ENCODE data around the gene GATA6.

DNA sequence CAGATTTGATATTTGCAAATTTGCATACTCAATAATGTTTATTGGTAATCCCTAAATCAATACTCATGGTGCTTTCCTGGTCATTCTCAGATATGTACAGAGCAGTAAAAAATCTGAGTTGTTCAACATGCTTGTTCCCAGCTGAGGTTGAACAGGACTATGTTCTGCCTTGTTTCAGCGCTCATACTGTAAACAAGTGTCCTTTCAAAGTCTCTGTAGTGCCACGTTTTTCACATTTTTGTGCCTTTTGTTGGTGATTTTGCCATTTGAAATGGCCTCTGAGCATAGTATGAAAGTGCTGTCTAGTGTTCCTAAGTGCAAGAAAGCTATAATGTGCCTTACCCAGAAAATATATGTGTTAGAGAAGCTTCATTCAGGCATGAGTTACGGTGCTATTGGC, 16.0 kb upstream of the GATA6 start:
- TF ChIP-seq, protein P1, sequence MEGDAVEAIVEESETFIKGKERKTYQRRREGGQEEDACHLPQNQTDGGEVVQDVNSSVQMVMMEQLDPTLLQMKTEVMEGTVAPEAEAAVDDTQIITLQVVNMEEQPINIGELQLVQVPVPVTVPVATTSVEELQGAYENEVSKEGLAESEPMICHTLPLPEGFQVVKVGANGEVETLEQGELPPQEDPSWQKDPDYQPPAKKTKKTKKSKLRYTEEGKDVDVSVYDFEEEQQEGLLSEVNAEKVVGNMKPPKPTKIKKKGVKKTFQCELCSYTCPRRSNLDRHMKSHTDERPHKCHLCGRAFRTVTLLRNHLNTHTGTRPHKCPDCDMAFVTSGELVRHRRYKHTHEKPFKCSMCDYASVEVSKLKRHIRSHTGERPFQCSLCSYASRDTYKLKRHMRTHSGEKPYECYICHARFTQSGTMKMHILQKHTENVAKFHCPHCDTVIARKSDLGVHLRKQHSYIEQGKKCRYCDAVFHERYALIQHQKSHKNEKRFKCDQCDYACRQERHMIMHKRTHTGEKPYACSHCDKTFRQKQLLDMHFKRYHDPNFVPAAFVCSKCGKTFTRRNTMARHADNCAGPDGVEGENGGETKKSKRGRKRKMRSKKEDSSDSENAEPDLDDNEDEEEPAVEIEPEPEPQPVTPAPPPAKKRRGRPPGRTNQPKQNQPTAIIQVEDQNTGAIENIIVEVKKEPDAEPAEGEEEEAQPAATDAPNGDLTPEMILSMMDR (IDR thresholded peaks at IDR 0.05; ENCODE audit: borderline replicate concordance, extremely low read depth, low read length, poor library complexity, severe bottlenecking): no peak
- TF ChIP-seq EZH2 (IDR thresholded peaks at IDR 0.05; ENCODE audit: borderline replicate concordance, low read depth, low read length, severe bottlenecking): no peak
